ENCODE results near the gene TRPV3. TPM values are rescaled to one million over a fixed set of nuclear protein-coding genes. Genes with fewer than 3 reads are reported as not detected.
"Not testable (repeated sequence)": the region's sequence is repeated elsewhere in the genome, so short reads cannot be mapped to it uniquely, and the experiment has no call there.

Gene TRPV3
- total RNA-seq, 1 experiment from 2014 or later, result 0.35 TPM

- Mint-ChIP-seq H3K9me3 (peaks cover 4% of the 10 kb centered on the region; the same call in 1 of the 2 replicates), H3K27ac (peak overlapping the region; percentile 47; the same call in 1 of the 2 replicates), H3K36me3 (peaks cover 10% of the 10 kb centered on the region), H3K4me3 (no peak overlapping the region), H3K4me1 (no peaks in the 10 kb centered on the region), H3K27me3 (ENCODE audit: low read depth) (no peaks in the 10 kb centered on the region)
- ChIA-PET POLR2A (interaction anchor here (0.6 kb wide), 1 partner anchor 74 kb away, joined by 3 read pairs; no protein-coding TSS in a partner anchor), CTCF (interaction anchor here (1.3 kb wide), 1 partner anchor 19 kb away, joined by 5 read pairs; no protein-coding TSS in a partner anchor)
- TF ChIP-seq ESRRA (CRISPR knock-in tag; IDR thresholded peaks at IDR 0.05; ENCODE audit: borderline replicate concordance), result no peak
- no peak for ATAC-seq
- no peak for DNase-seq (ENCODE audit: low spot score)
These were observed 25.3 kb upstream of the TRPV3 start for GRCh38 chr17:3582915-3583314.

- H3K27ac Mint-ChIP-seq; H3K4me1 Mint-ChIP-seq; H3K4me3 Mint-ChIP-seq; ATAC-seq; CTCF ChIA-PET; H3K9me3 Mint-ChIP-seq; DNase-seq (ENCODE audit: low spot score); POLR2A ChIA-PET; H3K27me3 Mint-ChIP-seq (ENCODE audit: low read depth): not testable (repeated sequence)
- peaks cover 15% of the 10 kb centered on the region for H3K36me3 Mint-ChIP-seq
These were observed 21.1 kb upstream of the TRPV3 start for GRCh38 chr17:3578667-3579066.

GRCh38 chr17:3576970-3577369 is 19.4 kb upstream of the TRPV3 start:
- no peak for ATAC-seq
- Mint-ChIP-seq H3K36me3 (peaks cover 15% of the 10 kb centered on the region), H3K4me1 (no peaks in the 10 kb centered on the region), H3K9me3 (peaks cover 4% of the 10 kb centered on the region; the same call in 1 of the 2 replicates), H3K27ac (no peak overlapping the region), H3K4me3 (no peak overlapping the region), H3K27me3 (ENCODE audit: low read depth) (no peaks in the 10 kb centered on the region)
- TF ChIP-seq CTCF (IDR thresholded peaks at IDR 0.05) (no peak), STAT6 (CRISPR knock-in tag; conservative IDR thresholded peaks at IDR 0.05; ENCODE audit: low read depth) (no peak), OVOL2 (CRISPR knock-in tag; IDR thresholded peaks at IDR 0.05; ENCODE audit: borderline replicate concordance) (no peak), RELA (CRISPR knock-in tag; IDR thresholded peaks at IDR 0.05; ENCODE audit: borderline replicate concordance) (no peak), TEAD4 (CRISPR knock-in tag; IDR thresholded peaks at IDR 0.05) (no peak), ARID4B (CRISPR knock-in tag; IDR thresholded peaks at IDR 0.05; ENCODE audit: borderline replicate concordance) (no peak), ZBTB21 (CRISPR knock-in tag; IDR thresholded peaks at IDR 0.05; ENCODE audit: borderline replicate concordance) (no peak), AFF4 (CRISPR knock-in tag; IDR thresholded peaks at IDR 0.05; ENCODE audit: borderline replicate concordance) (no peak), ZNF416 (CRISPR knock-in tag; IDR thresholded peaks at IDR 0.05) (no peak), ZNF425 (CRISPR knock-in tag; conservative IDR thresholded peaks at IDR 0.05) (no peak), FOXP1 (CRISPR knock-in tag; IDR thresholded peaks at IDR 0.05; ENCODE audit: borderline replicate concordance) (no peak)
- ChIA-PET POLR2A (no interaction called here), CTCF (interaction anchor here (0.6 to 1.3 kb wide), 2 partner anchors 26 to 150 kb away, joined by 3 to 4 read pairs; no protein-coding TSS in a partner anchor)
- DNase-seq (ENCODE audit: low spot score), result no peak
